Central memory CD8-positive, alpha-beta T cell (primary cell): ENCODE measurements around the gene ATXN10.
"Not testable (repeated sequence)": the region's sequence is repeated elsewhere in the genome, so short reads cannot be mapped to it uniquely, and the experiment has no call there.

Experiments
- ATAC-seq: fragments of 150-1000 bp; cut with Tn5 transposase; replicated peaks from 2 replicates; pipeline ENCODE4 v1.10.0; 2022; ENCODE audit warnings: mild to moderate bottlenecking, moderate FRiP score, moderate number of reproducible peaks; ENCODE audit not compliant: poor library complexity, severe bottlenecking; ENCODE audit errors: extremely low read depth
- DNase-seq, 2 donors: peaks; one replicate each; pipeline ENCODE4 v3.0.0; 2021; ENCODE audit warnings: low spot score in 2 of 2
- H3K27ac Mint-ChIP-seq: one replicate; pipeline ENCODE4 v1.8.0; 2022; ENCODE audit warnings: low read depth, mild to moderate bottlenecking, moderate library complexity, mixed read lengths
- H3K27me3 Mint-ChIP-seq: one replicate; pipeline ENCODE4 v1.8.0; 2022; ENCODE audit warnings: mixed read lengths
- H3K36me3 Mint-ChIP-seq: one replicate; pipeline ENCODE4 v1.8.0; 2022; ENCODE audit warnings: mild to moderate bottlenecking, moderate library complexity, mixed read lengths; ENCODE audit not compliant: insufficient read depth
- H3K4me1 Mint-ChIP-seq: one replicate; pipeline ENCODE4 v1.8.0; 2022; ENCODE audit warnings: mixed read lengths
- H3K4me3 Mint-ChIP-seq: one replicate; pipeline ENCODE4 v1.8.0; 2022; ENCODE audit warnings: mild to moderate bottlenecking, moderate library complexity, mixed read lengths
- H3K9me3 Mint-ChIP-seq: one replicate; pipeline ENCODE4 v1.8.0; 2022; ENCODE audit warnings: mixed read lengths

The ATXN10 gene

DNA sequence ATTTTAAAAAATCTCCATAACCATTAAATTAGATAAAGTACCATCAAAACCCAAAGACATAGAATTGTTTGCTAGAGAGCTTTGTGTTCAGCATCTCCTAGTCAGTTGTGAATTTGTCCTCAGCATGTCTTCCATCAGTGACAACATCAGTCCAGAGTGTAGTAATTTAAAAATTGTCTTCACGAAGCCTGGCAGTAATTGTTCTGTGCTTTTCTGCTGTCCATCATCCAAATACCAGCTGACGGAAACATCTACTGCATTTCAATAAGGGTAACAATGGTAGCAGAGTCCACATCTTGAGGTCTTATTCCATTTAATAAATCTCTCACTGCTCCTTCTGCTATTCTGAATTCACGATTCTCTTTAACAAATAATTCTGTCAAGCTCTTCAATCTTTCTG, 121.5 kb downstream of the ATXN10 start:
- H3K4me1 Mint-ChIP-seq = no peaks in the 10 kb centered on the region
- H3K4me3 Mint-ChIP-seq = no peak overlapping the region
- no peak for DNase-seq
- H3K9me3 Mint-ChIP-seq = peaks cover 18% of the 10 kb centered on the region
- ATAC-seq = no peak
- H3K27ac Mint-ChIP-seq = no peak overlapping the region
- peaks cover 15% of the 10 kb centered on the region for H3K36me3 Mint-ChIP-seq
- H3K27me3 Mint-ChIP-seq = no peaks in the 10 kb centered on the region

DNA sequence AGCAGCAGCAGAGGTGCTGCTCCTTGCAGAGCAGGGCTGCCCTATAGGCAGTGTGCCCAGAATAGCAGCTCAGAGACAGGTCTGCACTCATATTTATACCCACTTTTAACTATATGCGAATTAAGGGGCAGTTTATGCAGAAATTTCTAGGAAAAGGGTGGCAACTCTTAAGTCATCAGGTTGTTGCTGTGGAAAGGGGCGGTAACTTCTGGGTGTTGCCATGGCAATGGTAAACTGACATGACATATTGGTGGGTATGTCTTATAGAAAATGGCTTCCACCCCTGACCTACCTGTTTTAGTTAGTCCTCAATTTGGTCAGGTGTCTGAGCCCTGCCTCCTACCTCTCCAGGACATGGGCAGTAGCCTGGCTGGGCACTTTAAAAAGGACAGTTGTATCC, 122.3 kb downstream of the ATXN10 start:
- Mint-ChIP-seq H3K9me3 (peaks cover 18% of the 10 kb centered on the region), H3K27me3 (no peaks in the 10 kb centered on the region), H3K4me3 (no peak overlapping the region), H3K4me1 (no peaks in the 10 kb centered on the region), H3K27ac (no peak overlapping the region), H3K36me3 (peaks cover 17% of the 10 kb centered on the region)
- DNase-seq (no peak), ATAC-seq (no peak)

DNA sequence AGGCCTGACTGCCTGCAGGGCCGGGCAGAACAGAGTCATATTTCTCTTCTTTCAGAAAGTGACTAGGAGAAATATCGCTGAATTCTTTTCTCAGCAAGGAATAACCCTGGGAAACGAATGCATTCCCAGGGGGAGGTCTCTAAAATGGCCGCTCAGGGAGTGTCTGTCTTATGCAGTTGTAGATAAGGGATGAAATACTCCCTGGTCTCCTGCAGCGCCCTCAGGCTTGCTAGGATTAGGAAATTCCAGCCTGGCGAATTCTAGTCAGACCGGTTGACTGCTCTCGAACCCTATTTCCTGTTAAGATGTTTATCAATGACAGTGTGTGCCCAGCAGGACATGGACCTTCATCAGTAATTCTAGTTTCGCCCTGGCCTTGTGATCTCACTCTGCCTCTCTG, 124.4 kb downstream of the ATXN10 start:
- not testable (repeated sequence) for H3K4me3 Mint-ChIP-seq, ATAC-seq, H3K4me1 Mint-ChIP-seq, H3K27me3 Mint-ChIP-seq, DNase-seq, H3K27ac Mint-ChIP-seq
- H3K36me3 Mint-ChIP-seq = peaks cover 17% of the 10 kb centered on the region
- peaks cover 18% of the 10 kb centered on the region for H3K9me3 Mint-ChIP-seq

DNA sequence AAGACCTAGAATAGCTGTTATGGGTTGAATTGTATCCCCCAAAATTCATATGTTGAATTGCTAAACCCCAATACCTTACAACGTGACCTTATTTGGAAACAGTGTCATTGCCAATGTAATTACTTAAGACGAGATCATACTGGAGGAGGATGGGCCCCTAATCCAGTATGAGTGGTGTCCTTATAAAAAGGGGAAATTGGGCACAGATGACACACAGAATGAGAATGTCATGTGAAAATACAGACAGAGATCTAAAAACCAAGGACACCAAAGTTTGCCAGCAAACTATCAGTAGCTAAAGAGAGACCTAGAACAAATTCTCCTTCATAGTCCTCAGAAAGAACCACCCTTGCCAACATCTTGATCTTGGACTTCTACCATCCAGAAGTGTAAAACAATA, 127.7 kb downstream of the ATXN10 start:
- H3K36me3 Mint-ChIP-seq = peaks cover 13% of the 10 kb centered on the region
- H3K9me3 Mint-ChIP-seq = peaks cover 18% of the 10 kb centered on the region
- H3K27me3 Mint-ChIP-seq = no peaks in the 10 kb centered on the region
- no peak for DNase-seq
- peaks cover 8% of the 10 kb centered on the region for H3K4me1 Mint-ChIP-seq
- H3K27ac Mint-ChIP-seq = no peak overlapping the region
- no peak overlapping the region for H3K4me3 Mint-ChIP-seq
- ATAC-seq = no peak

DNA sequence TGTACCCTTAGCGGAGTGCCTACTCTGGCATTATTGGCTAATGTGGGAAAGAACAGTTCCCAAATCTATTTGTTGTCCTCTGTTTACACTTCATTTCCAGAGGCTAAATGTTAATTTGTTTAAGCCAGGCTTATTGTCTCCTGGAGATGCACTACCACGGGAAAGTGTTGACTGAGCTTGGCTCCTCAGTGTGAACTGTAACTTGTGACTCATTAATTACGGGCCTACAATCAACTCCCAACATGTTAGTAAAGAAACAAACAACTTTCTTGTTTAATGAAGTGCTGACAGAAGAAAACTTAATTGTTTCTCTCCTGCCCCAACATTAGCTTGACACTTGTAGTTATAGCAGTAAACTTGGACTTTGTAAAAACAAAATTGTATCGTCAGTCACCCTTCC, 130.4 kb downstream of the ATXN10 start:
- ATAC-seq = no peak
- H3K36me3 Mint-ChIP-seq = peaks cover 2% of the 10 kb centered on the region
- H3K4me1 Mint-ChIP-seq = peaks cover 19% of the 10 kb centered on the region
- no peak overlapping the region for H3K27ac Mint-ChIP-seq
- no peak for DNase-seq
- no peak overlapping the region for H3K4me3 Mint-ChIP-seq
- H3K27me3 Mint-ChIP-seq = no peaks in the 10 kb centered on the region
- H3K9me3 Mint-ChIP-seq = no peaks in the 10 kb centered on the region

DNA sequence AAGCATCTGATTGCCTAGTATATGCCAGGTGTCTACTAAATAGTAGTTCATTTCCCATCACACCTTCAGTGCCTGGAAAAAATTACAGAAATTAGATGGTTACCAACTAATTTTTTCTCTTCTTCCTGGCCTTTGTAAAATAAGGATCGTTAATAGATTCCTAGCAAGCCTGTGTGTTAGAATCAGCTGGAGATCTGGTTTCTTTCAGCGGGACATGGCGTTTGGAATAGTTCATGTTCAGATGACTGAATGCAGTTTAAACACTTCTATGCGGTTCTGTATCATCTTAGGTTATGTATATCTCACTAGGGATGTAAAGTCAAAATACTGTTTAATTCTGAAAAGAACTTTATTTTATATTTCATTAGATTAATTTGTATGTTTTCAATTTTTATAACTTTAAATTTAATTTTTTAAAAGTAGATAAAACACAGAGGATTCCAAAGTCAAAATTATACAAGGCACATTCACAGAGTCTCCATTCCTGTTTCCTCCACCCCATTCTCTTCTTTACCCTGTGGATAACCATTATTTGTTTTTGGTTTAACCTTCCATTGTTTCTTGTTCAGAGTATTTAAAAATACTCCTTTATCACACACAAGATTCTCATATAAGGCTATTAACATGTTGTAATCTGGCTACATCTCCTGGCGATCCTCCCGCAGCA, 132.8 kb downstream of the ATXN10 start:
- Mint-ChIP-seq H3K4me1 (peaks cover 19% of the 10 kb centered on the region), H3K27ac (no peak overlapping the region), H3K36me3 (peaks cover 4% of the 10 kb centered on the region), H3K27me3 (no peaks in the 10 kb centered on the region), H3K9me3 (no peaks in the 10 kb centered on the region), H3K4me3 (no peak overlapping the region)
- ATAC-seq (no peak), DNase-seq (no peak)

DNA sequence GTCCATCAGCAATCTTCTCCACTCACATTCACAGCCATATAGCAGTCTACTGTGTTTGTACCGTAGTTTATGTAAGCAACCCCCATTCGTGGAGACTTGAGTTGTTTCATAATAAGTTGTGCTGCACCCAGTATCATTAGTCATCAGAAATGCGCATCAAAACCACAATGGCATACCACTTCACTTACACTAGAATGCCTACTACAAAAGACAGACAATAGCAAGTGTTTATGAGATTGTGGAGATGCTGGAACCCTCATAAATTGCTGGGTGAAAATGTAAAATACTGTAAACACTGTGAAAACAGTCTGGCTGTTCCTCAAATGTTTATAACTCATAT, 133.3 kb downstream of the ATXN10 start:
- no peak overlapping the region for H3K27ac Mint-ChIP-seq
- ATAC-seq = no peak
- peaks cover 4% of the 10 kb centered on the region for H3K36me3 Mint-ChIP-seq
- H3K27me3 Mint-ChIP-seq = no peaks in the 10 kb centered on the region
- peaks cover 19% of the 10 kb centered on the region for H3K4me1 Mint-ChIP-seq
- H3K9me3 Mint-ChIP-seq = no peaks in the 10 kb centered on the region
- no peak overlapping the region for H3K4me3 Mint-ChIP-seq
- no peak for DNase-seq

DNA sequence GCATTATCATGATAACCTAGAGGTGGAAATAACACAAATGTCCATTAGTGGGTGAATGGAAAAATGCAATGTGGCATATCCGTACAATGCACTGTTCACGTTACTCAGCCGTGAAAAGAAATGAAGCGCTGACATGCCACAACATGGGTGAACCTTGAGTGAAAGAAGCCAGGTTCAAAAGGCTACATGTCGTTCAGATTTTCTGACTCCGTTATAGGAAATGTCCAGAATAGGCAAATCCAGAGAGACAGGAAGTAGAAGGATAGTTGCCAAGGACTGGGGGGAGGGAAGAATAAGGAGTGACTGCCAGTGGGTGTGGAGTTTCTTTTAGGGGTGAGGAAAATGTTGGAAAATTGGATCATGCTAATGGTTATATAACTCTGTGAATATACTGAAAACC, 133.8 kb downstream of the ATXN10 start:
- DNase-seq = no peak
- H3K9me3 Mint-ChIP-seq = no peaks in the 10 kb centered on the region
- ATAC-seq = no peak
- no peak overlapping the region for H3K27ac Mint-ChIP-seq
- H3K27me3 Mint-ChIP-seq = no peaks in the 10 kb centered on the region
- H3K36me3 Mint-ChIP-seq = peaks cover 4% of the 10 kb centered on the region
- H3K4me1 Mint-ChIP-seq = peaks cover 19% of the 10 kb centered on the region
- no peak overlapping the region for H3K4me3 Mint-ChIP-seq

DNA sequence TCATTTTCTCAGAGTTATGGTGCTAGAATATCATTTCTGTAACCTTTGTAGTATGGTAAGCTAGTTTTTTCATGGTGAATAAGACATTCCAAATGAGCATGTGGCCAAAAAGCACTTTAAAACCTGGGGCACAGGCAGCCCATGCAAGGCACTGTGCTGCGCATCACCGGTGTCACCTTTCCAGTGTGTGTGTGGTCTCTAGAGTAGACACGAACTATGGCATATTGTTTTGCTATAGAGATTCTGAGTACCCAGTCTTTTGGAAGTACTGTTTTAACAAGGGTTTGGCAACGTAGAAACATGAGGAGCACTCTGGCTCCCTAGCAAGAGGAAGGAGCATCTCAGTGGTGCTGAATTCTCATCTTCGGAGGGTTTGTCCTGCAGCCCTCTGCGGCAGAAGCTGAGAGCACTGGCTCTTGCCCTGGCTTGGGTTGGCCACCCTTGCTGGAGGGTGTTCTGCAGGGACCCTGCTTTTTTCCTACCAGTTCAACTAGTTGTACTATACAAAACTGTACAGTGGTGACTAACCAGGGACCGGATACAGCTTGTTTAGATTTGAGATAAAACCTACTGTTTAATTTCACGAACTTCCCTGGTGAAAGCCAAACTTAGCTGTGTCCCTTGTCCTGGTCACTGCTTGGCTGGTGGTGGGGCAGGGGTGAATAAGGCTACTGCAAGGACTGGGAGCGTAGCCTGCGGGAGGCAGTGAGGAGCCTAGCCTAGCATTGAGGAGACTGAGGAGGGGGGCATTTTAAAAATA, 135.7 kb downstream of the ATXN10 start:
- Mint-ChIP-seq H3K27ac (no peak overlapping the region), H3K9me3 (no peaks in the 10 kb centered on the region), H3K4me3 (no peak overlapping the region), H3K36me3 (peaks cover 10% of the 10 kb centered on the region), H3K27me3 (no peaks in the 10 kb centered on the region), H3K4me1 (peaks cover 11% of the 10 kb centered on the region)
- ATAC-seq (no peak), DNase-seq (no peak)

DNA sequence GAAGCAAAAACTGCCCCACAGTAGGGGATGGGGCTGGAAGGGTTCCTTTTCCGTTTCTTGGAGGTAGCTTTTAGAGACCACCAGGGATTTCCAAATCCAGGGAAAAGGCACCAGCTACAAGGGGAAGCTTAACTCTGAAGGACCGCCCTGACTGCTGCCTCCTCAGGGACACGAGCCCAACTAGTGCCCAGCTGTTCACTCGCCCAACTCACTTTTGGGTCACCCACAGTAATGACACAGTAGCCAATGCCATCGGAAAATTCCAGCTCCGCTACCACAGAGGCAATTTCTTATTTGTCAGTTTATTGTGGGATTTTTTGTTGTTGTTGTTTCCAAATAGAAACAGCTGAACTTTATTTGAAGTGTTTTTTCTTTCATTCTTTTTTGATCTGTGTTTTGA, 141.3 kb downstream of the ATXN10 start:
- H3K4me1 Mint-ChIP-seq = no peaks in the 10 kb centered on the region
- H3K9me3 Mint-ChIP-seq = no peaks in the 10 kb centered on the region
- H3K36me3 Mint-ChIP-seq = peaks cover 28% of the 10 kb centered on the region
- no peak for DNase-seq
- no peak overlapping the region for H3K4me3 Mint-ChIP-seq
- H3K27me3 Mint-ChIP-seq = no peaks in the 10 kb centered on the region
- ATAC-seq = no peak
- no peak overlapping the region for H3K27ac Mint-ChIP-seq

DNA sequence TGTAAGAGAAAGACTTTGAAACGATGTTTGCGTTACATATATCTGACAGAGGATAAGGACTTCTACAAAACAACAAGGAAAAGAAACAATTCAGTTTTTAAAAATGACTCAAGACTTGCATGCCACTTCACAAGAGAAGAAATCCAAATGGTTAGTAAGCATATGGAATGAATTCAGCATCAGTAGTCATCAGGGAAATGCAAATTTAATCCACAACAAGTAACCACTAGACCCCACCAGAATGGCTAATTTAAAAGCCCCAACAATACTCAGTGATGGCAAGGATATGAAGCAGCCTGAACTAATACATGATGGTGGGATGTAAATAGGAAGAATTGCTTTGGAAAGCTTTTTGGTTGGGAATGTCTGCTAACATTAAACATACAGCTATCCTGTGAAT, 142.6 kb downstream of the ATXN10 start:
- H3K4me3 Mint-ChIP-seq = no peak overlapping the region
- no peak for DNase-seq
- no peak overlapping the region for H3K27ac Mint-ChIP-seq
- no peak for ATAC-seq
- no peaks in the 10 kb centered on the region for H3K4me1 Mint-ChIP-seq
- H3K36me3 Mint-ChIP-seq = peaks cover 28% of the 10 kb centered on the region
- no peaks in the 10 kb centered on the region for H3K9me3 Mint-ChIP-seq
- H3K27me3 Mint-ChIP-seq = no peaks in the 10 kb centered on the region

DNA sequence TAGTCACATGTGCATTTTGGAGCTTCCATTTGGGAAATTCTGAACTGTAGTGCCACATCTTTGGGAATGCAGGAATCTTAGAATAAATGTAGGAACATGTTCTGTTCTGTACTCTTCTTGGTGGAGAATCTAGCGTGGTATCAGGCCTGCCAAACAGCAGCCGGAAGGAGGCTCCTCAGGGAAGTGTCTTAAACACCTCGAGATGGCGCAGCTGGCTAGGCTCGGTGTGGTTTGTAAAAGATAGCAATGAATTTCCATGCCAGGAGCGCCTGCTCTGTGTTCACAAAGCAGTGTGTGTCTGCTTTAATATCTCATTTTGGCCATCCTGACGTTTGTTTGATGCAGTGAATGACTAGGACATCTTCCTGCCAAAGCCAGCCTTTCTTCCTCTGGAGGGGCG, 145.1 kb downstream of the ATXN10 start:
- H3K9me3 Mint-ChIP-seq = no peaks in the 10 kb centered on the region
- ATAC-seq = no peak
- no peak overlapping the region for H3K27ac Mint-ChIP-seq
- peaks cover 25% of the 10 kb centered on the region for H3K36me3 Mint-ChIP-seq
- H3K4me1 Mint-ChIP-seq = no peaks in the 10 kb centered on the region
- no peak for DNase-seq
- no peaks in the 10 kb centered on the region for H3K27me3 Mint-ChIP-seq
- no peak overlapping the region for H3K4me3 Mint-ChIP-seq

DNA sequence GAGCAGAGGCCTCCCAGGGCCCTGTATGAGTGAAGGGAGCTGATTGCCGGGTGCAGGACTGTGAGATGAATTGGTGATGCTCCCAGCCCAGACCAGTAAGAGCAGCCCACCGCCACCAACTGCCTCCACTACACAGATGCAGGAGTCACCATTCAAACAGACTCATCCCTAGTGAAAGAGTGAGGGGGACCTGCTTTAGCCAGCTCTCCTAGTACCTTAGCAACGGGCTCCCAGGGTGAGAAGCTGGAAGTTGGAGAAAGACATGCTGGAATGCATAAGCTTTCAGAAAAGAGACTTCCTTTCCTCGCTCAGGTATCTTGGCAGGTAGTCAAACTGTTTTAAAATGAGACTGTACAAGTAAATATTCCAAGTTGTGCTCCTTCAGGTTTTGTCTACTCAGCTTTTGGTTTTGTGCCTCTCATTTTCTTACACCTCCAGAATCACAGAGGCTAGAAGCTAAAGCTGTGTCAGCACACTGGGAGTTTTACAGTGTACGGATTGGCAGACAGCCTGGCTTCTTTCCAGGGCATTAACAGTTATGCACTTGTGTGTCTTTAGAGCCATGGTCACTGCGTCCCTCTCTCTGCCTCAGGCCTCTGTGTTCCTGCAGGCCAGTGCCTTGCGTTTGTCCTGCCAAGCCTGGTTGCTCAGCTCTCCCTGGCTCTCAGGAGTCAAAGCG, 146.2 kb downstream of the ATXN10 start:
- H3K9me3 Mint-ChIP-seq = no peaks in the 10 kb centered on the region
- no peaks in the 10 kb centered on the region for H3K4me1 Mint-ChIP-seq
- no peak for DNase-seq
- ATAC-seq = no peak
- H3K27ac Mint-ChIP-seq = no peak overlapping the region
- peaks cover 24% of the 10 kb centered on the region for H3K36me3 Mint-ChIP-seq
- no peak overlapping the region for H3K4me3 Mint-ChIP-seq
- no peaks in the 10 kb centered on the region for H3K27me3 Mint-ChIP-seq
